Measurements from ENCODE around the gene BLOC1S5.
"Not testable (repeated sequence)": the region's sequence is repeated elsewhere in the genome, so short reads cannot be mapped to it uniquely, and the experiment has no call there.

The BLOC1S5 gene

DNA sequence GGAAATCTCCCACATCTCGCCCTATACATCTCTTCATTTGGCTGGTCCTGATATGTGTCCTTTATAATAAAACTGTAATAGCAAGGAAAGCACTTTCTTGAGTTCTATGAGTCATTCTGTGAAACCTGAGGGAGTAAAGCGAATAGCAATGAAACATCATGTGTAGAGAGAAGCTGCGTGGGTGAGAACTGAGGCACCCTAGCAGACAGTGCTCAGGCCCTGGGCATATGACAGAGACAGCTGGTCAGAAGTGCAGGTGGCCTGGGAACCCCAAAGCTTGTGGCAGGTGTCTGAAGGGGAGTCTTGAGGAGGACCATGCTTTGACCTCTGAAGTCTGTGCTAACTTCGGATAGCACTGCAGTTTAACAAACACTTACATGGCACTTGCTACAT lies 1.3 kb upstream of the BLOC1S5 start:
- no peaks in the 10 kb centered on the region for H3K27me3 ChIP-seq (ENCODE audit: control insufficient read depth, insufficient read depth, low read length)
- H3K4me1 ChIP-seq (ENCODE audit: control insufficient read depth, insufficient read depth, low read length) = no peaks in the 10 kb centered on the region
- H3K4me3 ChIP-seq (ENCODE audit: low read length) = no peak overlapping the region
- no peaks in the 10 kb centered on the region for H3K36me3 ChIP-seq (ENCODE audit: control insufficient read depth, insufficient read depth, low read length)
- H3K27ac ChIP-seq (ENCODE audit: low read length) = no peak overlapping the region
- WGBS (ENCODE audit: insufficient coverage, insufficient read length) = no CpG with 5 or more reads among the region's 4 CpGs
- H3K9me3 ChIP-seq (ENCODE audit: control insufficient read depth, insufficient read depth, low read length) = no peaks in the 10 kb centered on the region
- no peak for DNase-seq (ENCODE audit: low read depth, low spot score)

DNA sequence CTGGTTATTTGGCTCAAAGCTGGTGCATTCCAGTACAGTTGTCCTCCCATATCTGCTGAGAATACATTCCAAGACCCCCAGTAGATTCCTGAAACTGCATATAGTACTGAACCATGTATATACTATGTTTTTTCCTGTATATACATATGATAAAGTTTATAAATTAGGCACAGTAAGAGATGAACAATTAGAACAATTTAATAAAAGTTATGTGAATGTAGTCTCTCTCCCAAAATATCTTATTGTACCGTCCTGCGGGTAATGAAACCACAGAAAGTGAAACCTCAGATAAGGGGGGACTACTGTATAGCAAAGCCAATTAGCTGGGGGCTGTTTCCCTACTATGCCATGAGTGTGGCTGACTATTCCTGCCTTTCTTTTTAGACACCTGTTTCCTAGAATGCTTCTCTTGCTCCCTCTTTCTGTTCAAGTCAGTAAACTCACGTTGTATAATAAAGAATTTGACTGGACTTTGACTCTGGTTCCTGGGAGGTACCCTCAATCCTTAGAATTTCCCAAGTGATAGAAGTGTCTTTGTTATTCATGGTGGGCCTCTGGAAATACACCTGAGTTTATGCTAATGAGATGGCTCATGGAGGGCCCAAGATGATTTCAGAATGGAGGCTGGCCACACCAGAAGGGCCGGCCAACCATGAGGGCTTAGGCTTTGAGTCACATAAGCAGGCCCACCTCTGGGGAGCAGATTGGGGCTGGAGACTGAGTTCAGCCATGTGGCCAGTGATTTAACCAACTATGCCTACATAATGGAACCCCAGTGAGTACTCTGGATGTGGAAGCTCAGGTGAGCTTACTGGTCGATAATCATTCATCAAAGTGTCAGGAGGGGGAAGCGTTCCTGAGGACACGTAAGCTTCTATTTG lies 689 bp upstream of the BLOC1S5 start:
- no peaks in the 10 kb centered on the region for H3K4me1 ChIP-seq (ENCODE audit: control insufficient read depth, insufficient read depth, low read length)
- H3K36me3 ChIP-seq (ENCODE audit: control insufficient read depth, insufficient read depth, low read length) = no peaks in the 10 kb centered on the region; the same call in 1 of the 2 replicates
- no peak overlapping the region for H3K4me3 ChIP-seq (ENCODE audit: low read length)
- DNase-seq (ENCODE audit: low read depth, low spot score) = no peak
- no peaks in the 10 kb centered on the region for H3K9me3 ChIP-seq (ENCODE audit: control insufficient read depth, insufficient read depth, low read length)
- no peaks in the 10 kb centered on the region for H3K27me3 ChIP-seq (ENCODE audit: control insufficient read depth, insufficient read depth, low read length)
- WGBS (ENCODE audit: insufficient coverage, insufficient read length) = no CpG with 5 or more reads among the region's 7 CpGs
- H3K27ac ChIP-seq (ENCODE audit: low read length) = no peak overlapping the region

DNA sequence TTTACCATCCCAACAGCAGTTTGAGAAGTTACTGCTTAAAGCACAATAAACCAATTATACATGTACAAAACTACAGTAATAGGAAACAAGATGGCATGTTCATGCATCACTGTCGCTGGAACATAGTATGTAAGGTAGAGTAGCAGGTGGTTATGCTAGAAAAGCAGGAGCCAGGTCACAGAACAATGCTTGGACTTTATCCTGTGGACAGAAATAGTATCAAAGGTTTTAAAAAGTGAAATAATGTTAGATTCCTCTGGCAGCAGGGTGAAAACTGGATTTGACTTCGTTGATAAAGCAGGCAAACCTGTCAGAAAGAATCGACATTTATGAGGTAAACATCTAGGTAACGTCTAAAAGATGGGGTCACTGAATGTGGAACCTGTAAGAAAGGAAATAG lies 2.5 kb downstream of the BLOC1S5 start:
- H3K36me3 ChIP-seq (ENCODE audit: control insufficient read depth, insufficient read depth, low read length) = no peaks in the 10 kb centered on the region; the same call in 1 of the 2 replicates
- H3K27me3 ChIP-seq (ENCODE audit: control insufficient read depth, insufficient read depth, low read length) = no peaks in the 10 kb centered on the region
- H3K4me3 ChIP-seq (ENCODE audit: low read length) = no peak overlapping the region
- no peaks in the 10 kb centered on the region for H3K9me3 ChIP-seq (ENCODE audit: control insufficient read depth, insufficient read depth, low read length)
- no peak overlapping the region for H3K27ac ChIP-seq (ENCODE audit: low read length)
- no CpG with 5 or more reads among the region's 4 CpGs for WGBS (ENCODE audit: insufficient coverage, insufficient read length)
- no peaks in the 10 kb centered on the region for H3K4me1 ChIP-seq (ENCODE audit: control insufficient read depth, insufficient read depth, low read length)
- no peak for DNase-seq (ENCODE audit: low read depth, low spot score)

DNA sequence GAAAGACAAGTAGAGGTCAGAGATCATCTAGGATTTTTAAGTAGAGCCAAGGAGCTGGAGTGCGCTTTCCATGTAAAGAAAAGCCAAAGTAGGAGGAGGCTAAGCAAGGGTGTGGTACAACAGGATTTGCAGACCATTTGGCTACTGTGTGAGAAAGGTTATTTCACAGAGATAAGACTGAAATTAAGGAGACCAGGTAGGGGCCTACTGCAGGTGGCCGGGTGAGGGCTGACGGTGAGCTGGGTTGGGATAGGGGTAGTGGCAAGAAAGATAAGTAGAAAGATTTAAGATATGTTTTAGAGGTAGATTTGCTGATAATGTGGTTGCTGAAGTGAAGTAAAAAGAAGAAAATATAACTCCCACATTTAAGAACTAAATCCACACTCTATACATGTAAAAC lies 3.8 kb downstream of the BLOC1S5 start:
- H3K27me3 ChIP-seq (ENCODE audit: control insufficient read depth, insufficient read depth, low read length) = no peaks in the 10 kb centered on the region
- 100% methylated on average over 1 of the region's 3 CpGs for WGBS (ENCODE audit: insufficient coverage, insufficient read length)

DNA sequence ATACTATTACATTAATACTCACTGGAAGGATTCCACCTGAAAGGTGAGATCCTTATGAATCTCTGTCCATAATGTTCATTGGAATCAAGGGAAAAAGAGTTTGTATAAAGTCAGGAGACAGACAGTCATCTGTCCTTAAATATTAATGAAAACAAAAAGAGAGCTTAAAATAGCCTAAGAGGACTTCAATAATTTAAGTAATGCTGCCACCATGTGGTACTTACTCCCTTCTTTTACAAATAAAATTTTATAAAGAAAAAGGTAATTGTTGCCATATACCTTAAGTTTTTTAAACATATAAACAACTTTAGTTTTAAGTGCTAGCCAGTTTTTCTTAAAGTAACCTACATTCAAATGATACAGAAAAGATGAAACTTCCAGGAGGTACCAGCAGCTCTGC lies 5.1 kb downstream of the BLOC1S5 start:
- DNase-seq (ENCODE audit: low read depth, low spot score) = no peak
- no peak overlapping the region for H3K27ac ChIP-seq (ENCODE audit: low read length)
- no peak overlapping the region for H3K4me3 ChIP-seq (ENCODE audit: low read length)
- H3K27me3 ChIP-seq (ENCODE audit: control insufficient read depth, insufficient read depth, low read length) = no peaks in the 10 kb centered on the region
- H3K9me3 ChIP-seq (ENCODE audit: control insufficient read depth, insufficient read depth, low read length) = no peaks in the 10 kb centered on the region
- no peaks in the 10 kb centered on the region; the same call in 1 of the 2 replicates for H3K36me3 ChIP-seq (ENCODE audit: control insufficient read depth, insufficient read depth, low read length)
- H3K4me1 ChIP-seq (ENCODE audit: control insufficient read depth, insufficient read depth, low read length) = no peaks in the 10 kb centered on the region

More for the DNA sequence above, 3.8 kb downstream of the BLOC1S5 start:
- Histone ChIP-seq H3K9me3 (ENCODE audit: control insufficient read depth, insufficient read depth, low read length) (no peaks in the 10 kb centered on the region), H3K36me3 (ENCODE audit: control insufficient read depth, insufficient read depth, low read length) (no peaks in the 10 kb centered on the region; the same call in 1 of the 2 replicates), H3K4me1 (ENCODE audit: control insufficient read depth, insufficient read depth, low read length) (no peaks in the 10 kb centered on the region), H3K27ac (ENCODE audit: low read length) (no peak overlapping the region), H3K4me3 (ENCODE audit: low read length) (no peak overlapping the region)
- DNase-seq (ENCODE audit: low read depth, low spot score) = no peak

DNA sequence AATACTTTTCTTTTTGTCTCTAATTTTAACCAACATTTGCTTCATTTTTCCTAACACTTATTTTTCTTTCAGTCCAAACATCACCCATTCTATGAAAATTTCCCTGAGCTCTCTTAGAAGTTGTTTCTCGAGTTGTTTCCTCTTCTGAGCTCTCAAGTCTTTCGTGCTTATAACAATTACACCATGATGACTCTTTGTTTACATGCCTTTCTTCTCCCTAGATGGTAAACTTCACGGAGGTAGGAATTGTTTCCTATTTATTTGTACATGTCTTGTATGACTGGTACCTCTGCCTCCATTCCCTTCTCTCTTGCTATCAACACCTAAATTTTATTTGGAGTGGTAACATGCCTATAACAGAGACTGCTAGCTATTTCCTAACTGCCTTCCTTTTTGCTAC lies 6.4 kb downstream of the BLOC1S5 start:
- Histone ChIP-seq H3K4me3 (ENCODE audit: low read length) (no peak overlapping the region), H3K4me1 (ENCODE audit: control insufficient read depth, insufficient read depth, low read length) (no peaks in the 10 kb centered on the region), H3K9me3 (ENCODE audit: control insufficient read depth, insufficient read depth, low read length) (no peaks in the 10 kb centered on the region), H3K27ac (ENCODE audit: low read length) (no peak overlapping the region), H3K27me3 (ENCODE audit: control insufficient read depth, insufficient read depth, low read length) (no peaks in the 10 kb centered on the region), H3K36me3 (ENCODE audit: control insufficient read depth, insufficient read depth, low read length) (no peaks in the 10 kb centered on the region; the same call in 1 of the 2 replicates)
- DNase-seq (ENCODE audit: low read depth, low spot score) = no peak
- WGBS (ENCODE audit: insufficient coverage, insufficient read length) = no CpG with 5 or more reads among the region's 3 CpGs

DNA sequence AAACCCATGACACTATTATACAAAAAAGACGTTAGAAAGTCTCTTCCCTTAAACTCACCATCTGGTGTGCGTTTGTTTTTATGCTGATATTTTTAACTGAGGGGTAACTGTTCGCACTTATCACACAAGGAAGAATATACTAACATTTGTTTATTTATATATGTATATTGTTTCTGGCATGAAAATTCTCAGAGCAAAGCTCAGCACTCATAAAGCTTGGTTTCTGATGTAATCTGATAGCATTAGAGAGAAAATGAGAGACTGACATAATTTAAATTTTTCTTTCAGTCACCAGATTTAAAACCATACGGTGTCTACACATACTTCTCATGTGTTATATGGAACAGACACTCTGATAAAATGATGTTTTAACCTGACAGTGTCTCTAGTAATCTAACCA lies 6.9 kb downstream of the BLOC1S5 start:
- Histone ChIP-seq H3K4me1 (ENCODE audit: control insufficient read depth, insufficient read depth, low read length) (no peaks in the 10 kb centered on the region), H3K36me3 (ENCODE audit: control insufficient read depth, insufficient read depth, low read length) (no peaks in the 10 kb centered on the region; the same call in 1 of the 2 replicates), H3K9me3 (ENCODE audit: control insufficient read depth, insufficient read depth, low read length) (no peaks in the 10 kb centered on the region), H3K27me3 (ENCODE audit: control insufficient read depth, insufficient read depth, low read length) (no peaks in the 10 kb centered on the region), H3K4me3 (ENCODE audit: low read length) (no peak overlapping the region), H3K27ac (ENCODE audit: low read length) (no peak overlapping the region)
- no peak for DNase-seq (ENCODE audit: low read depth, low spot score)
- WGBS (ENCODE audit: insufficient coverage, insufficient read length) = no CpG with 5 or more reads among the region's 4 CpGs

DNA sequence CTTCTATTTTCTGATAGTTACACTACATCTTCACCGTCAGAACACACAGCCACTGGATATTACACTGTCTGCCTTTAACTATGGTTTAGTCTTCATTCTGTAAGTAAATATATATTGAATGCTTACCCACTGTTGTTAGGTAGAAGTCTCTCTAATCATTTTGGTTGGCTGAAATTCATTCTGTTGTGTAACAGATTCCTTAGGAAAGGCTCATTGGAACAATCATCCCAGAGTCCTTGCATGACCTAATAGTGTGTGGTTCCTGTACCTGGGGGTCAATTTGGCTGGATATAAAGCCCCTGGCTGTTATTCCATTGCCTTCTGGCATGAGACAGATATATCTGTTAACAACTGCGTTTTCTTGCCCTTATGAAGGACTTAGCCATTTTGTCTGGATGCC lies 9.9 kb downstream of the BLOC1S5 start:
- Histone ChIP-seq H3K36me3 (ENCODE audit: control insufficient read depth, insufficient read depth, low read length) (no peaks in the 10 kb centered on the region), H3K4me3 (ENCODE audit: low read length) (no peak overlapping the region), H3K9me3 (ENCODE audit: control insufficient read depth, insufficient read depth, low read length) (no peaks in the 10 kb centered on the region), H3K27ac (ENCODE audit: low read length) (no peak overlapping the region), H3K4me1 (ENCODE audit: control insufficient read depth, insufficient read depth, low read length) (no peaks in the 10 kb centered on the region), H3K27me3 (ENCODE audit: control insufficient read depth, insufficient read depth, low read length) (no peaks in the 10 kb centered on the region)
- 100% methylated on average over 1 of the region's 2 CpGs for WGBS (ENCODE audit: insufficient coverage, insufficient read length)
- no peak for DNase-seq (ENCODE audit: low read depth, low spot score)

DNA sequence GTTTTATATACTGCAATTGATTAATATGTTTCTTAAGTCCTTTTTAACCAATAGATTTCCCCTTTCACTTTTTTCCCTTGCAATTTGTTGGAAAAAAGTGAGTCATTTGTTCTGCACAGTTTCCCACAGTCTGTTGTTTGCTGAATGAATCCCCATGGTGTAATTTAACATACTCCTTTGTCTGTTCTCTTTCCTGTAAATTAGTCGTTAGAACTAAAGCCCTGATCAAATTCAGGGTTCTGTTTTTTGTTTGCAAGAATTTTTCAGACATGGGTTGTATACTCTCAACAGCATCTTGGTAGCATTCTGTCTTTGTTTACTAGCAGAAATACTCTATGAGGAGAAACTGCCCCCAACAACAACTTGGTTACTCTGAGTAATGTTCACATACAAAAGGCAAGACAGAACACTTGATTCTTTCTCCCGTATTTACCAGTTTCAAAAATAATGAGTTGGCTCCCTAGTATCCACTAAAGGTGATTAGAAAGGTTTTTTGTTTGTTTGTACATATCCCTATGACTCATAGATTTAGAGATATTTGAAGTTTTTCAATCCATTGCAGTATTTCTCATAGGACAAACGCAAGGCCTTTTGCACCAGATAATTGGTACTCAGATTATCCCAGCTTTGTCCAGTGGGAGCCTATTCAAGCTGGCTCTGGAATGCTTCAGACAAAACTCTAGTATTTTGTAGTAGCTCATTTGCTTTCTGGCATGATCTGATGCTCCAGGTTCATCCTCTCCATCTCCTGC lies 16.5 kb downstream of the BLOC1S5 start:
- H3K4me3 ChIP-seq (ENCODE audit: low read length) = no peak overlapping the region
- H3K9me3 ChIP-seq (ENCODE audit: control insufficient read depth, insufficient read depth, low read length) = no peaks in the 10 kb centered on the region
- H3K27me3 ChIP-seq (ENCODE audit: control insufficient read depth, insufficient read depth, low read length) = no peaks in the 10 kb centered on the region
- no peak overlapping the region for H3K27ac ChIP-seq (ENCODE audit: low read length)
- no peaks in the 10 kb centered on the region for H3K4me1 ChIP-seq (ENCODE audit: control insufficient read depth, insufficient read depth, low read length)
- no peak for DNase-seq (ENCODE audit: low read depth, low spot score)
- no peaks in the 10 kb centered on the region for H3K36me3 ChIP-seq (ENCODE audit: control insufficient read depth, insufficient read depth, low read length)
- no CpG with 5 or more reads among the region's 3 CpGs for WGBS (ENCODE audit: insufficient coverage, insufficient read length)

DNA sequence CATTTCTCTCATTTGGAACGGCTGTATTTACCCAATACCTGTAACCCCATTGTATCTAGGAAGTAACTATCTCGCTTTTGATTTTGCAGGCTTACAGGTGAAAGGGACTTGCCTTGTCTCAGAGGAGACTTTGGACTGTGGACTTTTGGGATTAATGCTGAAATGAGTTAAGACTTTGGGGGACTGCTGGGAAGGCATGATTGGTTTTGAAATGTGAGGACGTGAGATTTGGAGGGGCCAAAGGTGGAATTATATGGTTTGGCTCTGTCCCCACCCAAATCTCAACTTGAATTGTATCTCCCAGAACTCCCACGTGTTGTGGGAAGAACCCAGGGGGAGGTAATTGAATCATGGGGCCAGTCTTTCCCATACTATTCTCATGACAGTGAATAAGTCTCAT lies 18.4 kb downstream of the BLOC1S5 start:
- not testable (repeated sequence) for H3K9me3 ChIP-seq (ENCODE audit: control insufficient read depth, insufficient read depth, low read length); H3K36me3 ChIP-seq (ENCODE audit: control insufficient read depth, insufficient read depth, low read length); H3K4me3 ChIP-seq (ENCODE audit: low read length); H3K4me1 ChIP-seq (ENCODE audit: control insufficient read depth, insufficient read depth, low read length); DNase-seq (ENCODE audit: low read depth, low spot score); H3K27me3 ChIP-seq (ENCODE audit: control insufficient read depth, insufficient read depth, low read length); H3K27ac ChIP-seq (ENCODE audit: low read length)
- no CpG with 5 or more reads among the region's 4 CpGs for WGBS (ENCODE audit: insufficient coverage, insufficient read length)
